ENCODE measurements around the gene HMG20A.

DNA sequence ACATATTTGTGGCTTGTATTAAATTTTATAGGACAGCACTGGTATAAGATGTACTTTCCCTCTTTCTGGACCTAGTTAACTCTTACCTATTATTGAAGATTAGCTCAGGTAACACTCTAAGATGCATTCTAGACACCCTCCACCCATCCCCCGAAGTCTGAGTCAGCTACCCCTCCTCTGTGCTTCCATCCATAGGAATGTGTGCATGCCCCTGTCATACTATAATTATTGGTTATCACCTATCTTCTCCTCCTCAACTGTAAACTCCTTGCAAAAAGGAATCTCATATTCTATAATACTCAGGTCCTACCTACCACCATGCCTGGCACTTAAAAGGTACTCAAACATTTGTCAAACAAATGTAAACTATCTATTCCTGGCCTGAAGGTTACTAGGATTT is 3.7 kb upstream of the HMG20A start:
- no peak for TF ChIP-seq PHF21A (CRISPR knock-in tag; IDR thresholded peaks at IDR 0.05)
- no peak for TF ChIP-seq ZNF7 (CRISPR knock-in tag; IDR thresholded peaks at IDR 0.05)
- no peak for TF ChIP-seq ZBTB7A (CRISPR knock-in tag; IDR thresholded peaks at IDR 0.05)
- no peak for TF ChIP-seq ATF7 (IDR thresholded peaks at IDR 0.05)
- no peak for TF ChIP-seq ATF7 (CRISPR knock-in tag; IDR thresholded peaks at IDR 0.05)
- TF ChIP-seq, protein P1, sequence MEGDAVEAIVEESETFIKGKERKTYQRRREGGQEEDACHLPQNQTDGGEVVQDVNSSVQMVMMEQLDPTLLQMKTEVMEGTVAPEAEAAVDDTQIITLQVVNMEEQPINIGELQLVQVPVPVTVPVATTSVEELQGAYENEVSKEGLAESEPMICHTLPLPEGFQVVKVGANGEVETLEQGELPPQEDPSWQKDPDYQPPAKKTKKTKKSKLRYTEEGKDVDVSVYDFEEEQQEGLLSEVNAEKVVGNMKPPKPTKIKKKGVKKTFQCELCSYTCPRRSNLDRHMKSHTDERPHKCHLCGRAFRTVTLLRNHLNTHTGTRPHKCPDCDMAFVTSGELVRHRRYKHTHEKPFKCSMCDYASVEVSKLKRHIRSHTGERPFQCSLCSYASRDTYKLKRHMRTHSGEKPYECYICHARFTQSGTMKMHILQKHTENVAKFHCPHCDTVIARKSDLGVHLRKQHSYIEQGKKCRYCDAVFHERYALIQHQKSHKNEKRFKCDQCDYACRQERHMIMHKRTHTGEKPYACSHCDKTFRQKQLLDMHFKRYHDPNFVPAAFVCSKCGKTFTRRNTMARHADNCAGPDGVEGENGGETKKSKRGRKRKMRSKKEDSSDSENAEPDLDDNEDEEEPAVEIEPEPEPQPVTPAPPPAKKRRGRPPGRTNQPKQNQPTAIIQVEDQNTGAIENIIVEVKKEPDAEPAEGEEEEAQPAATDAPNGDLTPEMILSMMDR (CRISPR knock-in tag; IDR thresholded peaks at IDR 0.05), result no peak
- TF ChIP-seq, protein P2, sequence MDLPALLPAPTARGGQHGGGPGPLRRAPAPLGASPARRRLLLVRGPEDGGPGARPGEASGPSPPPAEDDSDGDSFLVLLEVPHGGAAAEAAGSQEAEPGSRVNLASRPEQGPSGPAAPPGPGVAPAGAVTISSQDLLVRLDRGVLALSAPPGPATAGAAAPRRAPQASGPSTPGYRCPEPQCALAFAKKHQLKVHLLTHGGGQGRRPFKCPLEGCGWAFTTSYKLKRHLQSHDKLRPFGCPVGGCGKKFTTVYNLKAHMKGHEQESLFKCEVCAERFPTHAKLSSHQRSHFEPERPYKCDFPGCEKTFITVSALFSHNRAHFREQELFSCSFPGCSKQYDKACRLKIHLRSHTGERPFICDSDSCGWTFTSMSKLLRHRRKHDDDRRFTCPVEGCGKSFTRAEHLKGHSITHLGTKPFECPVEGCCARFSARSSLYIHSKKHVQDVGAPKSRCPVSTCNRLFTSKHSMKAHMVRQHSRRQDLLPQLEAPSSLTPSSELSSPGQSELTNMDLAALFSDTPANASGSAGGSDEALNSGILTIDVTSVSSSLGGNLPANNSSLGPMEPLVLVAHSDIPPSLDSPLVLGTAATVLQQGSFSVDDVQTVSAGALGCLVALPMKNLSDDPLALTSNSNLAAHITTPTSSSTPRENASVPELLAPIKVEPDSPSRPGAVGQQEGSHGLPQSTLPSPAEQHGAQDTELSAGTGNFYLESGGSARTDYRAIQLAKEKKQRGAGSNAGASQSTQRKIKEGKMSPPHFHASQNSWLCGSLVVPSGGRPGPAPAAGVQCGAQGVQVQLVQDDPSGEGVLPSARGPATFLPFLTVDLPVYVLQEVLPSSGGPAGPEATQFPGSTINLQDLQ (CRISPR knock-in tag; IDR thresholded peaks at IDR 0.05), result no peak

Data from HepG2 (cell line).